Measurements from ENCODE around the gene RNF144A.
"Not testable (repeated sequence)": the region's sequence is repeated elsewhere in the genome, so short reads cannot be mapped to it uniquely, and the experiment has no call there.

RNF144A gene

DNA sequence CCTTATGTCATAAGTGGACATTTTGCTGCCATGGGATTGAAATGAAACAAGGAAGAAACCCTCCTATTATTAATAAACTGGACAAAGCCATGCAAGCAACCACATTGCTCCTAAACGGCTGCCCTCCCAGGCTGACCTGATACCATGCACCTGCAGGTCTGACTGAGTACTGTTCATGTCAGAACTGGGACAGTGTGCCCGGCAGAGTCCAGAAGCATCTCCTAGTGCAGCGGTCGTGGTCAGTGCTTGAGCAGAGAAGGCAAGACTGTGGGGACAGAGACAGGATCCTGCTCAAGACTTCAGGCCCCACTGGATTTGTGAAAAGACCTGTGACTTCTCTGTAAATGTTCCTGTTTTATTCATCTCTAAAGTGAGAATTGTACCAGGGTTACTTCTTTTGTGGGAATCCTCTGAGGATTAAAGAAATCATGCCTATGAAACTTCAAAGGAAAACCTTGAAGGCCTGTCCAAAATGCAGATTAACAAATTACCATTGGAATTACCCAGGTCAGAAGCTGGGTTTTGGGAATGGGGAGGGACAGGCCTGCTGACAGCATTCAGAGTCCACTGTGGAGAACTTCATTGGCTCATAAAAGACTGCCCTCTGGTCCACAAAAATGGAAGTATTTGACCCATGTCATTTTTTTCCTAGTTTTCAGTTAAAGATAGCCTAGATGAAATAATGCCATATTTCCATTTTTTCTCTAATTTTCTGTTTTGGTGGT, 13.9 kb downstream of the RNF144A start:
- DNase-seq = no peak

DNA sequence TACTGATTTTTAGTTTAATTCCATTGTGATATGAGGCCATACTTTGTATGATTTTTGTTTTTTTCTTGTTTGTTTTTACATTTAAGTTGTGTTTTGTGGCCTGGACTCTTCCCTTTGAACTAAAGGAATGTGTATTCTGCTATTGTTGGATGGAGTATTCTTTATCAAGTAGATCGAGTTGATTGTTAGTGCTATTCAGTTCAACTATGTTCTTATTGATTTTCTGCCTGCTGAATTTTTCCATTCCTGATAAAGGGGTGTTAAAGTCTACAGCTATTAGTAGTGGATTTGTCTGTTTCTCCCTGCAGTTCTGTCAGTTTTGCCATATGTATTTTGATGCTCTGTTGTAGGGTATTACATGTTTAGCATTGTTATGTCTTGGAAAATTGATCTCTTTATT, 14.5 kb downstream of the RNF144A start:
- no peak for DNase-seq

DNA sequence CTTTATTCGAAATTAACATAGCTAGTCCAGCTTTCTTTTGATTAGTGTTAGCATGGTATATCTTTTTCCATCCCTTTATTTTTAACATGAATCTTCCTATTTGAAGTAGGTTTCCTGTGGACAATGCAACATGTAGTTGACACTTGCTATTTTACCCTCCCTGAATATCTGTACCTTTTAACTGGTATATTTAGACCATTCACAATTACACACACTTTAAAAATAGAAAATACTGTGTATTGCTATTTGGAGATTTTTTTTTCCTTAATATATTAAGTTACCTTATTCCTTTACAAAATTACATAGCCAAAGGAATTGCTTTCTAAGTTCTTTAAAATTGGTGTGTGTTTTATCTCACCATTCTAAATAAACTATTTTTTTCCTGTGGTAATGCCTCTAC, 15.0 kb downstream of the RNF144A start:
- DNase-seq = no peak

DNA sequence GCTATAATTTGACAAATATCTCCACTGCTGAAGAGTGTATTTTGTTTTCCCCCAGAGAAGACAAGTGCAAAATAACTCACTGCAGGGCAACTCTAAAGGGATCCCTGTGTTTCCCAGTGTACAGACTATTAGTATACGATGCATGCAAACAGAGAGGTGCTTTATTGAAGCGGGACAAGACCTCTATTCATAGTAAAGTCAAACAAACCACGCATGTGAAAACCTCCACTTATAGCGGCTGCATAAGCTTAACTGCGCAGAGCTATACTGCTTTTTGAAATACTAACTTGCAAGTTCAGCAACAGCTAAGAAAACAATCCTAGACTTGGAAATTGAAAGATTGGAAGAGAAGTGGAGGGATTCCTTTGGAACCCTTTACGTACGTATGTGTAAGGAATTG, 15.6 kb downstream of the RNF144A start:
- DNase-seq = no peak

DNA sequence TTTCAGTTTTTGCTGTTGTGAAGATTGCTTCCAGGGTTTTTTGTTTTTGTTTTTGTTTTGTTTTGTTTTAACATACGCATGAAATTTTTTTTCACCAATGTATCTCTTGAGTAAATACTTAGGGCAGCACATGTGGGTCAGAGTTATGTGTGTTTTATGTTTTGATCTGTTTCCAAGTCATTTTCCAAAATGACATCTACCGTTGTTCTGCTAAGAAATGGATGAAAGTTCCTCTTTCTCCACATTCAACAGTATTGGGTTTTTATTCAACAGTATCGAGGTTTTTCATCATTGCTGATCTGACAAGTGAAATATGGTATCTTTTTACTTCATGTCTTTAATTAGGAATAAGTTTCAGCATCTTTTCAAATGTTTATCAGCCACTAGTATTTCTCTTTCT, 16.7 kb downstream of the RNF144A start:
- no peak for DNase-seq

DNA sequence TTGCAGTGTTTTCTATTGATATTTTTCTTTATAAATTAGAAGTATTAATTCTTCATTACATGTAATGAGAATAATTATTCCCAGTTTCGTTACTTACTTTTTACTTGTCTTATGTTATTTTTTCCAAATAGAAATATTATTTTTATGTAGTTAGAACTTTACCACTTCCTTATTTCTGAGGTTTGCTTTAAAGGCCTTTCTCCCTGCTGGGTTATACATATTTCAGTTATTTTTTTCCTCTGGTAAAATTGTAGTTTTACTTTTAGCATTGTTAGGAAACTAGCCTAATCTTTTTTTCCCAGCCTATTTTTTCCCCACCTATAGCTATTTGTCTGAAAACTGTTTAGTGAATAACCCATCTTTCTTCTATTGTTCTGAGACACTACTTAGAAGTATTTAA, 17.1 kb downstream of the RNF144A start:
- no peak for DNase-seq

DNA sequence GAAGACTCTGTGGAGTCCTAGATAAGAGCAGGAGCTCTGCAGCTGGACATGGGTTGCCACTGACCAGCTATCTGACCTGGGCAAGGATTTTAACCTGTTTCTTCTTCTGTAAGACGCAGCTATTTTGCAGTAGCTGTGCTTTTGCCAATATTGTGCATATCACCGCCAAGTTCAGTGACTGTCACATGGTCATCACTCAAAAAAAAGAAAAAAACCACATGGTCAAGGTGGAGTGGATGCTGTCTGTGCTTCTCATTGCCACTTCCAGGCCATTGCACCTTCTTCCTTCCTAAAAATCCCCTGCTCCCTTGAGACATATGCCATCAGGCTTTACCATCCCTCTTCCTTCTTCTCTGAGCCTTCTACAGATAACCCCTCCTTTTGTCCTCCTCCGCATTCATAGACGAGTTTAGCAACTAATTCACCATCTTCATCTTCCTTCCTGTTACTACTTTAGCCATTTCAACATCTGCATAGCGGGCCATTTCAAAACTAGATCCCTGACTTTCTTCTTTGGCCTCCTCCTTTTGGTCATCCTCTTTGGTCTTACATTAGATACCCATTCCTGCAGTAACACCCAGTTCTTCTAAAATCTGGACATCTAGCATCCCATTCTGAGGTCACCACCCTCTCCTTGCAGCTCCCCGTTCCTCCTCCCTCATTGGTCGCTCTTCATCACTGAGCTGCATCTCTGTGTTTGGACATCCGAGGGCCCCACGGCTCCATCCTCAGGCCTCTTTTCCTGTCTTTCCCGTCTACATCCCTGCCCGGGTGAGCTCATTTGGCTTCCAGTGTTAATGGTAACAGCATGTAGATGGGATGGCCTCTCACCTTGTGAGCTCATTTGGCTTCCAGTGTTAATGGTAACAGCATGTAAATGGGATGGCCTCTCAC, 17.8 kb downstream of the RNF144A start:
- DNase-seq = no peak

DNA sequence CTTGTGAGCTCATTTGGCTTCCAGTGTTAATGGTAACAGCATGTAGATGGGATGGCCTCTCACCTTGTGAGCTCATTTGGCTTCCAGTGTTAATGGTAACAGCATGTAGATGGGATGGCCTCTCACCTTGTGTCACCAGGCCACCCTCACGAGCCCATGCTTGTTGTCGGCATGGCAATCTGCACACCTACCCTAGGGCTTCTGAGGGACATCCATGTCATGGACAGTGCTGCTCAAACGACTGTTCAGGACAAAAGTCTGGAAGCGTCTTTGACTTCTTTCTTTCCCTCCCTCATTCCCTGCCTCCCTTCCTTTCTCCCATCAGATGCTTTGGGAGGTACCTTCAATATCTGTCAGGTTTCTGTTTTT, 18.4 kb downstream of the RNF144A start:
- DNase-seq = not testable (repeated sequence)

DNA sequence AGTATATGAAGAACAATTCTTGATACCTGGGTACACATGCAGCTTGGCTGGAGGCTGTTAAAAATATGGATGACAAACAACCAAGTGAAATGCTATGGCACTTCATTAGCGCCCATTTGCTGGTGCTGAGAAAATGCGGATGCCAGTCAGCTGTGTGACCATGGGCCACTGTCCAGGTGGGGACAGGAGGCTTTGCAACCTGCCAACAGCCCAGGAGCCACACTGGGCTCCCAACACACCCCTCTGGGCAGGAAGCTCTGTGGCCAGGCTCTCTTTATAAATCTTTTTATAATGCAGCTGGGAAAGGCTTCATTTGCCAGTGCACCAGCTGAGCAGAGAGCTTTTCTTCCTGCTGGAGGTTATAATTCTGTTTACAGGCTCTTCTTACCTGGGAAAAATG, 19.9 kb downstream of the RNF144A start:
- no peak for DNase-seq

DNA sequence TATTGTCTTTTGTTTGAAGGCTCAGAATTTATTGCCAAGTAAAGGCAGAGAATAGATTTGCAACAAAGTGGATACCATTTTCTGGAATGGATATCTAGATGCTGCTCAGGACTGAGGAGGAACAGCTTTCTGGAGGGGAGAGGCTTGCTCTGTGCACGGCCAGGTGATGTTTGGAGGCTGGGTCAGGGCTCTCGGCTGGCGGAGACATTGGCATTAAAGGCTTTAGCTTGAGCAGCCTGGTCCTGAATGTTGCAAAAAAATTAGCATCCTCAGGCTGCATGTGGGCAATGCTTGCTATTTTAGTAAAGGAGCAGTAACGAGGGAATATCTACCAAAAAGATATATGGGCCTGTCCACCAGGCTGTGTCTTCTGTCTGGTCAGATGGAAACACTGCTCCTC, 20.4 kb downstream of the RNF144A start:
- no peak for DNase-seq

DNA sequence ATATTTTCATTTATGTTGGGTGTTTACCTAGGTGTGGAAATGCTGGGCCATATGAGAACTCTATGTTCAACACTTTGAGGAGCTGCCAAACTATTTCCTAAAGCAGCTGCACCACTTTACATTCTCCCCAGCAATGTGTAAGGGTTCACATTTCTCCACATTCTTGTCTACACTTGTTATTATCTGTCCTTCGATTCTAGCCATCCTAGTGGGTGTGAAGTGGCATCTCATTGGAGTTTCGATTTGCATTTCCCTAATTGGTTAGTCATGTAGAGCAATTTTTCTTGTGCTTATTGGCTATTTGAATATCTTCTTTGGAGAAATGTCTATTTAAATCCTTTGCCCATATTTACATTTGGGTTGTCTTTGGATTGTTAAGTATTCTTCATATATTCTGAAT, 21.9 kb downstream of the RNF144A start:
- no peak for DNase-seq

DNA sequence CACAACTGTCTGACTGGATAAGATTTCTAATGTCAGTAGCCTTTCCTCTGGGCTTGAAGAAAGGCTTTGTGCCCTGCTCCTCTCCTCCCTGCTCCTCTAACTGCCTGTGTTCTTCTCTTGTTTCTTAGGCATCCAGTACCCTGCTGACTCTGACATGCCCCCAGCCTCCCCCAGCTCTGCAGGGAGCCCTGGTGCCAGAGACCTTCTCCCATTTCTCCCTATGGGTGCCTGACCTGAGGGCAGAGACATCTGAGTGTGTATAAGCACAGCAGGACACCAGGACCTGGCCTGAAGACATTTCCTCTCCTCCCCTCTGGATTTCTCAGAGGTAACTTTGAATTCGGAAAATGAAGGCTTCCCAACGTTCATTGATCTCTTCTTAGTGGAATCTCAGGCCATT, 23.6 kb downstream of the RNF144A start:
- DNase-seq = no peak

DNA sequence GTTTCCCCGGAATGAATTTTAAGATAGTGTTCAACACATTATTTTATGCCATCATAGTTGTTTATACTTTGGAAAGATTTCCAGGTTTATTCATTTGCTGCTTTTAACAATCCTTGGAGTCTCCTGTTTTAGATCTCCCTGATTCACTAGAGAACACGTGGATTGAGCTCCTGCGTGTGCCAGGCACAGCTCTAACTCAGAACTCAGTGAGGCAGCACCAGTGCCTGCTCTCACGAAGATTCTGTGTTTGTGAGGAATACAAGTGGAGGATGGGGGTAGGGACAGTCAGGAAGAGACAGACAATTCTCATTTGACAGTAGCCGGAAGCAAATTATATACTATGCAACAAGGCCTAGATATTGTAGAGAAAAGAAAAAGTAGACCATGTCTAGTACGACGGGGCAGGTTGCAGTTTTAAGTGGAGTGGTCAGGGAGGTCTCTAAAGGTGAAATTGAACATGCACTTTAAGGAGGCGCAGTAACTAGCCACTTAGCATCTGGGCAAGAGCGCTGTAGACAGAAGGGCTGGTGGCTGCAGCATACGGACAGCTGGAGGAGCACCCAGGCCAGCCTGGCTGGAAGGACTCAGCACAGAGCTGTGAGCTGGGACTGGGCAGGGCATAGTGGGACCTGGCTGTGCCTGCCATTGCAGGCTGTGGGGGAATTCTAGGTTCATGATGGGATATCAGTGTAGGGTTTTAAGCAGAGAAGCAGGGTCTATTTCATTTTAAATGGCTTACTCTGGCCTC, 24.3 kb downstream of the RNF144A start:
- DNase-seq = no peak

DNA sequence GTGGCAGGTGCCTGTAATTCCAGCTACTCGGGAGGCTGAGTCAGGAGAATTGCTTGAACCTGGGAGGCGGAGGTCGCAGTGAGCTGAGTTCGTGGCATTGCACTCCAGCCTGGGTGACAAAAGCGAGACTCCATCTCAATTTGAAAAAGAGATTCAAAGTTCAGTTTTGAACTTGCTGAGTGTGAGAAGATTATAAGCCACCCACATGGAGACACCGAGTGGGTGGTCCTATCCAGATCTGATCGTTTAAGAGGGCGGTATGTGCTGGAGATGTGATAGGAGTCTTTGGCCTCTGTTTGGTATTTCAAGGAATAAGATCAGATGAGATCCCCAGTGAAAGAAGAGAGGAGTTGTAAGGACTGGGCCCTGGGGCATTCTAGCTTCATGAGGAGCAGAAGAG, 25.6 kb downstream of the RNF144A start:
- no peak for DNase-seq

DNA sequence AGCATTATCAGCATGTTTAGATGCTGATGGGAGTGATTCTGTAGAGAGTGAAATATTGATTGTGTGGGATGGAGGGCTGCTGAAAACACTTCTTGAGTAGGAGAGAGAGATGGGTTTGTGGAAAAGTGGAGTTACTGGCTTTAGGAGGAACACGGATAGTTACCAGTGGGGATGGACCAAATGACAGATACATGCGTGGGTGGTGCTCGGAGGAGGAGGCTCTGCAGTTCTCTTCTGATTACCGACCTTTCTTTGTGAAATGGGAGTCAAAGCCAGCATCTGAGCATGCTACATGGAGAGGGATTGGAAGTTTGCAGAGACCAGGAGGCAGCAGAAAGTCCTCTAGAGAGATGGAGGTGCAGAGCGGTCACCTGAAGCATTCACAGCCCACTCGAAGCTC, 26.3 kb downstream of the RNF144A start:
- no peak for DNase-seq

DNA sequence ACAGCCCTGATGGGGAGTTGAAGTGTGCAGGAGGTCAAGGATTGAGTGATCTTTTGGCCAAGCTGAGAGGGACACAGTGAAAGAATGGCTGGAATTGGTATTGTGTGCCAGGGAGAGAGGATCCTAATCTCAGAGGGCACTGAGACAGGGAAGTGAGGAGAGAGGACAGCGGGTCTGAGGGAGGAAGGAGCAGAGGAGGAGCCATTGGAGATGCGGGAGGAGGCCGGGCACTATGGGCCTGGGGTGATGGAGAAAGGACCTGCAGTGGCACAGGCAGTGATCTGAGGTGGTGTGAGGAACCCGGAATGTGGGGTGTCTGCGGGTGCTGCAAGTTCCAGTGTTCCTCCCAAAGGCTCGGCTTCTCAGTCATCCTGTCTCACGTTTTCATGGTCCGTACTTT, 26.8 kb downstream of the RNF144A start:
- no peak for DNase-seq

DNA sequence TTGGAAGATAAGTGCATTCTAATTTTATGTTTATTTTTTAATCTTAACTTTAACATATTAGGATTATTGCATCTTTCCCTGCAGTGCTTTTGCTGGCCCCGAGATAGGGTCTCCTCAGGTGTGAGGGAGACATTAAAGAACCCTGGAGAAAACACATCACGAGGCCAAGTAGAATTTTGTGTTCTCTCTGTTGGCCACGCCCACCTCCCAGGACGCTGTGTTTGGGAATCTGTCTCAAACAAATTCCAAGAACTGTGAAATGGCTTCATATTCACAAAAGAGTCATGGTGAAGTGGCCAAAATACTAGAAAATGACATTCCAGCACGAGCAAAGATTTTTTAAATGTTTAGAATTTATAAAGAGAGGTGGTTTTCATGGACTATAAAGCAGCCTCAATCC, 27.3 kb downstream of the RNF144A start:
- no peak for DNase-seq

DNA sequence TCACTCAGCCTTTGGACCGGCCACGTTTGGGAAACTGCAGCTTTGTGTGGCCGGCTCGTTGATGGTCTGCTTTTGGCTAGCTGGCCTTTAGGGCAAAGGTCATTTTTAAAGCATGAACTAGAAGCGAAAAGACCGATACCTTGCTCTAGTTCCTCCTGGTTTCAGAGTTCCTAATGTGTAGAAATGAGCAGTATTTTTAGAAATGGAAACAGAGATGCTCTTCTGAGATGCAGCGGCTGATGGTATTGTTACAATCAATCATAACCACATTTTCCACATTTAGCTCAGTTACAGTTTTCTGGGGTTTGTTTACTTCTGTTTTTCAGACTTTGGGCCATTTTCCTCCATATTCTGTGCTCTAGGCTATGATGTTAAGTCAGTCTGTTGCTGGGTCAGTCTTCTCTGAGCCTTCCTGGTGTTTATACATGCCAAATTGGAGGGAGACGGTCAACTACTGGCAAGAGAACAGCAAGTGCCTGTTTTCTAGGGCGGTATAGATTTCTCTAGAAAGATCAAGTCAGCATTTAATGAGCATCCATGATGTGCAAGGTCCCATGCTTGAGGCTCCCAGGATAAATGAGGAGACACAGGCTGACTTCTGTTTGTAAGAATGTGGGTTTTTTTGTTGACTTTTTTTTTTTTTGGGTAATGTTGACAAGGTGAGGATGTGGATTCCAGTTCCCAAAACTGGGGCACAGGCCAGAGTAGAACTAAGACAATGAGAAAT, 28.0 kb downstream of the RNF144A start:
- DNase-seq = no peak

DNA sequence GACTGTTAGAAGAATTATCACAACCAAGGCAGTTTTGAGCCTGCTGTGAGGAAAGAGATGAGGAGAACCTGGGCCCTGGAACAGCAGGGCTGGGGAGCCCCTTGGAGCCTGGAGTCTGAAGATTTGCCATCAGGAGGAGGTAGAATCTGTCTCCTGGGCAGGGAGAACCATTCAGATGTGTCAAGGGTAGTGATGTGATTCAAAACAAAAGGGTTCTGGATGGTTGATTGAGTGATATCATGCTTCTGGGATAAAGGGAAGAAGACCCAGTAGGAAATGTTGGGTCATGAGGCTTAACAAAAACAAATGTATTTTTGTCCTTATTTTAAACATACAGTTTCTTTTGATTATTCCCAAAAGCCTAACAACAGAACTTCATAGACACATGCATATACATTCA, 28.6 kb downstream of the RNF144A start:
- DNase-seq = no peak

DNA sequence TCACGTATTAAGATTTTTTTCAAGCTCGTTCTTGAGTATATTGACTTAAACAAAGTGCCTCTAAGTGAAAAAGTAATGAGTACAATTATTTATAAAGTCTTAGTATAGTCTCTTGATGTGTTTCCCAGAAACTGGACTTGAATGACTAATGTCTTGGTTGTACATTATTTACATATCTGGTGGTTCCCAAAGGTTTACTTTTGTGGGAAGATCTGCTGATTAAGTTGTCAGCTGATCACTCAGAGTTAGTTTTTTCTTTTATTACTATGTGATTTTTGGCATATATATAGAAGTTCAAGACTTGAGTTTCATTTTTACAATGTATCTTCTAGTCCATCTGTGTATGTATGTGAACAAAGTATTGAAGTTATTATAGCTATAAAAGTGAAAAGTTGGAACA, 29.5 kb downstream of the RNF144A start:
- no peak for DNase-seq

DNA sequence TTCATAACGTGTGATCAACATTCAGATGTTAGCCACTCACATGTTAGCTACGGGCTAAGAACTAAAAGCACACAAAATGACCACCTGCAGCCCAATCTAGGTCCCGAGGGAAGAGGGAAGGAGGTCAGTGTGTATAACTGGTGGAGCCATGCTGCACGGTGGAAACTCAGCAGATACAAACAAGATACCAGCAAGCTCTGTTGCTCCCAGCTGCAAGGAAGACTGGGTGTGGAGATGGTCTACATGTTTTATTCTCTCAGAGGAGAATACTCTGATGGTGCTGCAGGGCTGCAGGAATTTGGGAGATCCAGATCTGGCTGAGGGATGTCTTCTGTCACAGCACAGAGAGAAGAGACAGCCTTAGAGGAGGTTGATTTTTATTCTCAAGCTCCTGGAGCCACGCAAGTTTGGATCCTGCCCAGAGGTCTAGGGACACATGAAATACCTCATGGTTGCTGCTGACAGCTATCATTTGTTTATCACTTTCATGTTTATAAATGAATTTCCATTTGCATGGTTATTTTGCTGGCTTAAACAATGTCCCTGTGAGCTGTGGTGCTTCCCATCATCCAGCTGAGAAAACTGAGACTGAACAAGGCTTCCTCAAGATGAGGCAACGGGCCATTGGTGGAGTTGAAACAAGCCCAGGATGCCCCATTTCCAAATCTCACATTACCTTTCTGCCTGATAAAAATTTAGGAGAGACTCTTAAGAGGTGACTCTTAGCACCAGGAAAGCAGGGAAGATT, 30.9 kb downstream of the RNF144A start:
- no peak for DNase-seq

DNA sequence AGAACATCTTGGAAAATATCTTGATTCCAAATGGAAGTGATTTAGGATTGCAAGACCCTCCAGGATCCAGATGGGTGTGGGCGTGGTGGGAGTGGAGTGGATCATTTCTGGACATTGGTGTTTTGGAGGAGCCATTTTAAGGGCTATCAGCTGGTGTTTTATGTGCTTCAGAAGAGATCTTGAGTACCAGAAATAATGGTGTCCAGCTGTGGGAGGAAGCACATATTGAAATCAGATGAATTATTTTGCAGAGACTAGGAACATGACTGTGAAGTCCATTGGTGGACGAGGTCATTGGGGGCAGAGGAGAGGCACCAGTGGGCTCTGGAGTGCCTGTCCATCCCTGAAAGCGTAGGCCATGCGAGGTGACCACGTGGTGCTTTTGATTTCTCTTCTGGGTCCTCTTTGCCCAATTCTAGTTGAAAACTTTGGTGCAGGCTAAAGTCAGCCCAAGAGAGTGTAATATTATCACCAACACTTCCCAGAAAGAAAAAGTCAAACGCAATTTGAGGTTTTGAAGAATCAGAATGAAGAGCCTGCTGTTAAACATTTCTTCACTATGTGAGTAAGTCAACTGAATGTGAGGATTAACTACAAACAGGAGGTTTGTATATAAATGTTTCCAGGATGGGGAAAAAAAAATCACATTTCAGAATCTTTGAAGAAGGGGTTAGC, 31.6 kb downstream of the RNF144A start:
- DNase-seq = no peak
